Measurements from ENCODE around the gene OR51A4. TPM values are rescaled to one million over a fixed set of nuclear protein-coding genes. Genes with fewer than 3 reads are reported as not detected.

OR51A4 gene
- total and polyA plus RNA-seq, 10 of the 15 experiments (the other 5 are each of a cell fraction or from before 2014, with no cell fraction given): not detected

GRCh38 chr11:4982678-4983077 lies 35.3 kb upstream of the OR51A4 start:
- H3K4me1 ChIP-seq (ENCODE audit: control insufficient read depth, insufficient read depth, low read length): no peaks in the 10 kb centered on the region
- H3K4me2 ChIP-seq (ENCODE audit: control insufficient read depth, insufficient read depth): no peak overlapping the region
- no peak overlapping the region for H2AFZ ChIP-seq (ENCODE audit: control insufficient read depth, low read depth, low read length)
- intact Hi-C loops (cut with micrococcal nuclease; ENCODE audit: unreplicated experiment) (no loop called here), in situ Hi-C loops (cut with MboI) (no loop called here)
- 31% methylated on average over 3 of the region's 3 CpGs for WGBS (ENCODE audit: insufficient coverage, insufficient replicate concordance, low lambda C conversion rate, missing lambda C conversion rate)
- H4K20me1 ChIP-seq (ENCODE audit: control insufficient read depth, insufficient read depth): no peaks in the 10 kb centered on the region
- ATAC-seq (no peak), FAIRE-seq (no peak), DNase-seq (ENCODE audit: low read depth, low spot score) (no peak)
- H3K27ac ChIP-seq (ENCODE audit: control insufficient read depth, insufficient read depth): no peak overlapping the region
- no peak overlapping the region for H3K9ac ChIP-seq (ENCODE audit: control insufficient read depth, insufficient read depth, low read length)
- ChIA-PET POLR2A (no interaction called here), CTCF (no interaction called here), RAD21 (ENCODE audit: unreplicated experiment) (no interaction called here), SMC1A (ENCODE audit: uncharacterized antibody, unreplicated experiment) (no interaction called here)
- BruUV-seq (replicated peaks): no TSS peak
- H3K27me3 ChIP-seq (replicated peaks in 1 of 2; ENCODE audit: control insufficient read depth in 2 of 2, insufficient read depth in 2 of 2, low read length in 1 of 2): no peaks in the 10 kb centered on the region; a peak in 1 of 4 replicates
- no peaks in the 10 kb centered on the region for H3K79me2 ChIP-seq (ENCODE audit: control insufficient read depth, insufficient read depth, low read length)
- no peaks in the 10 kb centered on the region for H3K9me3 ChIP-seq (replicated peaks; ENCODE audit: control insufficient read depth, insufficient read depth, low read length)
- no peak for TF ChIP-seq ATF2 (IDR thresholded peaks at IDR 0.05; ENCODE audit: low read length)
- no peak for TF ChIP-seq NFXL1 (IDR thresholded peaks at IDR 0.05; ENCODE audit: borderline replicate concordance)
- TF ChIP-seq ZBTB4 (CRISPR knock-in tag; IDR thresholded peaks at IDR 0.05): no peak
- TF ChIP-seq SMC3 (IDR thresholded peaks at IDR 0.05; ENCODE audit: borderline replicate concordance, low read length): no peak
- no peak for TF ChIP-seq NFYB (IDR thresholded peaks at IDR 0.05; ENCODE audit: insufficient read depth, low read depth, low read length)
- no peak for TF ChIP-seq NR2C2 (IDR thresholded peaks at IDR 0.05; ENCODE audit: borderline replicate concordance, control insufficient read depth, insufficient read length, low read depth)
- no peak for TF ChIP-seq BACH1 (IDR thresholded peaks at IDR 0.05; ENCODE audit: borderline replicate concordance)
- no peak for TF ChIP-seq CTCF (IDR thresholded peaks at IDR 0.05 in 2 of 3, conservative IDR thresholded peaks at IDR 0.05 in 1 of 3; ENCODE audit: control insufficient read depth in 2 of 3, extremely low read depth in 1 of 3, insufficient read depth in 1 of 3, low read depth in 3 of 3, low read length in 3 of 3)
- no peak for TF ChIP-seq POLR2A (IDR thresholded peaks at IDR 0.05; ENCODE audit: low read depth, low read length)
- TF ChIP-seq RFX5 (IDR thresholded peaks at IDR 0.05; ENCODE audit: low read depth, low read length): no peak
- no peak for TF ChIP-seq FOXM1 (IDR thresholded peaks at IDR 0.05; ENCODE audit: low read depth, low read length)
- TF ChIP-seq MTA3 (IDR thresholded peaks at IDR 0.05; ENCODE audit: borderline replicate concordance, low read length): no peak
- no peak for TF ChIP-seq TCF7 (IDR thresholded peaks at IDR 0.05; ENCODE audit: borderline replicate concordance)
- no peak for TF ChIP-seq RAD51 (IDR thresholded peaks at IDR 0.05)
- TF ChIP-seq TAF1 (IDR thresholded peaks at IDR 0.05; ENCODE audit: borderline replicate concordance, low read depth, low read length): no peak
- TF ChIP-seq BRCA1 (IDR thresholded peaks at IDR 0.05; ENCODE audit: low read depth, low read length): no peak
- TF ChIP-seq CEBPZ (IDR thresholded peaks at IDR 0.05; ENCODE audit: low read depth, low read length): no peak
- H3K4me3 ChIP-seq: no peak overlapping the region
- no peaks in the 10 kb centered on the region for H3K36me3 ChIP-seq (ENCODE audit: control insufficient read depth in 2 of 2, insufficient read depth in 2 of 2, low read length in 1 of 2)

Data from GM12878 (cell line).